Activated CD8-positive, alpha-beta memory T cell treated with anti-CD3 and anti-CD28 coated beads for 1 hour (primary cell): ENCODE results near the gene MME.

ENCODE experiments used
- DNase-seq, 2 donors: peaks; one replicate each; pipeline ENCODE4 v3.0.0-alpha.2; 2020; ENCODE audit warnings: low read depth in 1 of 2; ENCODE audit errors: extremely low read depth in 1 of 2

Gene MME

DNA sequence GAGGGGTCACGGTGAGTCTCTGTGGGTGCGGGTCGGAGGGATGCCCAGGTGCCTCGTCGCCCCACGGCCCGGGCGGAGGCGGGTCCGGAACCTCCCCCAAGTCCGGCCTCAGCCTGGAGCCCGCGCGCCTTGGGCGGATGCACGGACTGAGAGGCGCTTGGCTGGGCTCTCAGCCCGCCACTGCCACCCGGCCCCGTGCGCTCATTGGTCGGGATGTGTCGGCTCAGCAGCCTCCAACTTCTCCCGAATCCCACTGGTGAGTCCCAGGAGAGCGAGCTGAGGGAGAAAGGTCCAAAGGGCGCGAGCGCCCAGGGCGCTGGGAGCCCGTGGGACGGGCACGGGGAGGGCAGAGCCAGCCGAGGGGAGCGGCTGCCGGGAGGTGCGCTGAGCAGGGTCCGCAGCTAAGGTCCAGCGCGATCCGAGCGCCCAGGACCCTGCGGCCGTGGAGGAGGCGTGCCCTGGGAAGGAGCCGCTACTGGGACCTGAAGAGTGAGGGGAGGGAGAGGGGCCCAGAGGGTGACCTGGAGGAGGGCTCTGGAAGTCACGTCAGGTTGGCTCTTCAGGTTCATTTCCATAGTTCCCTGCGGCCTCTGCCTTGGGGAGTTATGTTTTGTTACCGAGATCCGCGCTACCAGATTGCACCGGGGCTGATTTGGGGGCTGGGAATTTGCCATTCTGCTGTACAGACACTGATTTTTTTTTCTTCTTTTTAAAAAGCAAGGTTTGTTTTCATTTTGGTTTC lies at the start of gene MME:
TSS of gene MME (plus strand) at position 574 of the 742 bp plus-strand sequence. CDS start 3,849 bp downstream, outside the sequence.
- DNase-seq = no peak

DNA sequence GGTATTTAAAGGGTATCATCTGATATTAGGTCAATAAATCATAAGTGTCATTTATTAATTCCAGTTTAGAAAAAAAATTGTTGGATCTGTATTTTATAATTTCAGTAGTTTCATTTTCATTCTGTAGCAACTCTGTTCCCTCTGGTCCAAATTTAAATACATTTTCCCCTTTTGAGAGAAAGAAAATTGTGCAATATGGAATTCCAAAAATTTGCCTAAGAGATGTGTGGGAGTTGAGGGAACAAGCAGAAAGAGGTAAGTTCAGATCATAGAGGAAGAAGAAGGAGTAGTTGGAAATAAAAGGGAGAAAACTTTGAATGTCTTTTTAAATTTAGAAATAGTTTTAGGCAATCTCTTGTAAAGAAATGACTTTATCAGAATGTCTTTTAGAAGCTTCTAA lies 48.9 kb upstream of the MME start:
- no peak for DNase-seq

DNA sequence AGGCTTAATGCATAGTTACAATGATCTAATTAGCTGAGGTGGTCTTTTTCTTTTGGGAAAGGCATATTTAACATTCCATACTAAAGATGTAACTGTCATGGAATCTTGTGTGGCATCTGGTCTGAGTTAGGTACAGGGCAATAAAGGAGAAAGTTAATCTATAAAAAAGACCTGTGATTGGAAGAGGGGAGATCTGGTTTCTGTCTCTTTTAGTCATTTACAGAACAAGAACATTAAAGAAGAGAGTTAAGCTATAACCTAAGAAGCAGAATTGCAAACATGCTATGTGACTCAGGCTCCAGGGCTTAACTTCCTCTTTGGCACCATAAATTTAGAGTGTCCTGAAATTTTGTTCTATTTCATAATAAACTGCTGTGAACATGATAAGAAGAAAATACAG lies 47.2 kb upstream of the MME start:
- DNase-seq = no peak

DNA sequence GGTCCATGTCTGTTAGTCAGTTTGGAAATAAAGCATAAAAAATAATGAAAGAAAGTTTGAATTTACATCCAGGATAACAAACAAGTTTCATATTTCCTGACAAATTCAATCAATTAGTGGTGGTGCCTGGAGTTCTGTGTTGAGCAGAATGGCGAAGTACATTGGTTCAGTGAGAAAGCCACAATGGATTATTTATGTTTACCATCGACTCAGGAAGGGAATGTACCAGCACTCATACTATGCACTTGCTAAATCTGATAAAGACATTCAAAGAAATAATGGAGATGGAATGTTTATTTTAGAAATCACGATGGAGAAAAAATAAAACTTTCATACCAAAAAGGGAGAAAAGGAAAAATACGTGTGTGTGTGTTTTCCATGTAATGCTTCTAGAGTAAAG lies 45.3 kb upstream of the MME start:
- no peak for DNase-seq

DNA sequence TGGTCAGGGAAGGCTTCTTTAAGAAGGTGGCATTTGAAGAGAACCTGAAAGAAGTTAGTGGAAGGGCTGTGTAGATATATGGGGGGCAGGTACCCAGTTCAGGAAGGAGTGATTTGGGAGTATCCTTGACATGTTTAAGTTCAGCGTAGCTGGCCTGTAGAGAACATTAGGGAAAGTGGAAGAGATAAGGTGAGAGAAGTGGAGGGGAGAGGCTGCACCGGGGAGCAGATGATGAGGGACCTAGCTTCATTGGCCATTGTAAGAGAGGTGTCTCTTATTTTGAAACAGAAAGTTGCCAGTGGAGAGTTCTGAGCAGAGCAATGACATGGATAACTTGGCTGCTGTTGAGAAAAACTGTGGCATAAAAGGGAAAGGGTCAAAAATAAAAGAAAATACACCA lies 44.6 kb upstream of the MME start:
- DNase-seq = no peak

DNA sequence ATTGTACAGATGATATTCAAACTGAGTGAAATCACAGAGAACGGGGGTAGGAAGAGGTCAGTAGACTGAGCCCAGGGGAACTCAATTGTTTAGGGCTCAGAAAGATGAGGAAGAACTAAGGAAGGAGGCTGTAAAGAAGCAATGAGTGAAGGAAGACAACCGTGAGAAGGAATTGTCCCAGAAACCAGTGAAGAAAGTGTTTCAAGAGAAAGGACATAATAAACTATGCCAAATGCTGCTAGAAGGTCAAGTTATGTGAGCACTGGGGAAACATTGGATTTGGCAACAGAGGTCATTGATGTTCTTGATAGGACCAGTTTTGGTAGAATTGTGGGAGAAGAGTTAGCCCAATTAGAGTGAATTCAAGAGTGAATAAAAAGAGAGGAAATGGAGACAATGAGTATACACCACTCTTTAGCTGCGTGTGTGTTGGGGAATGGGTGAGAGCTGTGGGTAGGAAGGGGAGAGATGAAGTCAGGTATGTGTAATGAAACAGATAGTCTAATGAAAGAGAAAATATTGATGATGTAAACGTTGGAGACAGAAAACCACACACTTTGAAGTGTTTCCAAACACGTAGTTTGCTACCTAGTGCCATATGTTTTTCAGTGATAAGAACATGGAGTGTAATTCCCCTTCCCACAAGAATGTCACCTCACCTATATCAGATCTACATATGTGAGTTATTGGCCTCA lies 42.5 kb upstream of the MME start:
- DNase-seq = no peak

DNA sequence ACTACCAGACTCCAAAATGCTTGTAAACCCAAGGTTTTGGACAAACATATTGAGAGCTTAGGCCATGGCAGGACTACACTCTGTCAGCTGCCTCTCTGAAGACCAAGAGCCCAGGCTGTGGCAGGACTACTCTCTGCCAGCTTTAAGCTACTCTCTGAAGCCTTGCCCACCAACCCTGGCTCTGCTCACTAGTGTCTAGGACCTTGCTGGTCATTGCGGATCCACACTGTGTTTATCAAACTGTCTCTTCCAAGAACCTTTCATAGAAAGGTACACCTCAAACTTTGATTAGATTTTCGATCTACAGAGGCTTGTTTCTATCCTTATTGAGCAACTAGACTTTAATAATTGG lies 41.9 kb upstream of the MME start:
- no peak for DNase-seq

DNA sequence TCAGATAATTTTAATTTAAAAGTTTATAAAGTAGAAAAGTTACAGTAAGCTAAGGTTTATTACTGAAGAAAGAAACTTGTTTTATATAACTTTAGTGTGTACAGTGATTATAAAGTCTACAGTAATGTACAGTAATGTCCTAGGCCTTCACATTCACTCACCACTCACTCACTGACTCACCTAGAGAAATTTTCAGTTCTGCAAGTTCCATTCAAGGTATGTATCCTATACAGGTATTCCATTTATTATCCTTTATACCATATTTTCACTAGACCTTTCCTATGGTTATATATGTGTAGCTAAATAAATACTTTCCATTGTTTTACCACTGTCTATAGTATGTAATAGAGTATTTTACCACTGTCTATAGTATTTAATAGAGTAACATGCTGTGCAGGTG lies 33.2 kb upstream of the MME start:
- DNase-seq = no peak

DNA sequence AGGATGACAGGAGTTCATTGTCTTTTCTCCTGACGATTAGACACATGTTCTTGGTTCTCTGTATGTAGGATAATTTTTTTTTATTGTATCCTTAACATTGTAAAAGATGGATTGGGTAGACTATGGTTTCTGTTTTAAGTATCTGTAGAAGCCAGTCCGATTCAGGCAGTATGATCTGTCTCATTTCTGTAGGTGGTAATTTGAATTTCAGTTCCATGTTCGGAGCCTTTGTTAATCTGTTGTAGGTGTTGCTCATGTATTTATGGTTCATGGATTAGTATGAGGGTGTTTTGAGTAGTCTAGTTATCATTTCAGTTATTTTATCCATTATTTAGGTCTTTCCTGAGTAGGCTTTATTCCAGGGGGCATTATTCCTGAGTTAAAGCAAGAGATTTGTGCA lies 32.4 kb upstream of the MME start:
- no peak for DNase-seq

DNA sequence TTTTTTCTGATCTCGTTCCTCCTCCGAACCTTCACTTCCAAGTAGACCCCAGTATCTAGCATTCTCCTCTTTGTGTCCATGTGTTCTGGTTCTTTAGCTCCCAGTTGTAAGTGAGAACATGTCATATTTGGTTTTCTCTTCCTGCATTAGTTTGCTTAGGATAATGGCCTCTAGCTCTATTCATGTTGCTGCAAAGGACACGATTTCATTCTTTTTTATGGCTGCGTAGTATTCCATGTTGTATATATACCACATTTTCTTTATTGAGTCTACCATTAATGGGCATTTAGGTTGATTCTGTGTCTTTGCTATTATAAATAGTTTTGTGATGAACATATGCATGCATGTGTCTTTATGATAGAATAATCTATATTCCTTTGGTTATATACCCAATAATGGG lies 30.2 kb upstream of the MME start:
- DNase-seq = no peak

DNA sequence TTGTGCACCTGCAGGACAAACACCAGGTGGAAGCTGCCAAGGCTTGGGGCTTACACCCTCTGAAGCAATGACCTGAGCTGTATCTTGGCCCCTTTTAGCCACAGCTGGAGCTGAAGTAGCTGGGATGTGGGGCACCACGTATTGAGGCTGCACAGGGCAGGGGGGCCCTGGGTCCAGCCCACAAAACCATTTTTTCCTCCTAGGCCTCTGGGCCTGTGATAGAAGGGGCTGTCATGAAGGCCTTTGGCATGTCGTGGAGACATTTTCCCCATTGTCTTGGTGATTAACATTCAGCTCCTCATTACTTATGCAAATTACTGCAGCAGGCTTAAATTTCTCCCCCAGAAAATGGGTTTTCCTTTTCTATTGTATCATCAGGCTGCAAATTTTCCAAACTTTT lies 27.6 kb upstream of the MME start:
- no peak for DNase-seq

DNA sequence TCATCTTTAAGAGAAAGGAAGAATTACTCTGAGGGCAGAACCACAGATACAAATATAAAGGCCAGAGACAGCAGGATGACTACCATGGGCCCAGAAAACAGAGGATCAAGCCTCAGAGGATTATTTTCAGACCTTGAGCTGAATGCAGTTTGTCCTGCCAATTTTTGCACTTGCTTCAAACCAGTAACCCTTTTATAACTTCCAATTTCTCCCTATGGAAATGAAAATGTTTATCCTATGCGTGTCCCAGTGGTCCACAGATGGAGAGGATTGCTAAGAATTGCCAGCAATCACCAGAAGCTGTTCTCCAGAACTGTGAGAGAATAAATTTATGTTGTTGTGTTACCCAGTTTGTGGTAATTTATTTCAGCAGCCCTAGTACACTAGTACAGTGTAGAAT lies 26.4 kb upstream of the MME start:
- no peak for DNase-seq

DNA sequence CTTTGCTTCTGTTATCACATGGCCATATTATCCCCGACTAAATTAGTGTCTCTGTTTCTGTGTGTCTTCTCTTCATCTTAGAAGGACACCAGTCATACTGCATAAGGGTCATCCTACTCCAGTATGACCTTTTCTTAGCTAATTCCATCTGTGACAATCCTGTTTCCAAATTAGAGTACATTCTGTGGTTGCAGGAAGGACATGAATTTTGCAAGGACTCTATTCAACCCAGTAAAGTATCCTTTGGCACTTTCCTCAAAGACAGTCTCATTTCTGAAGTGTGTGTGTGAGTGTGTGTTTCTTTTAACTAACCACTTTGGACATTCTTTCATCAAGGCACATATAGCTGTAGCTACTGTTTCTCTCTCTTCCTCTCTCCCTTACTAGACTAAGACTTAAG lies 15.2 kb upstream of the MME start:
- DNase-seq = no peak

DNA sequence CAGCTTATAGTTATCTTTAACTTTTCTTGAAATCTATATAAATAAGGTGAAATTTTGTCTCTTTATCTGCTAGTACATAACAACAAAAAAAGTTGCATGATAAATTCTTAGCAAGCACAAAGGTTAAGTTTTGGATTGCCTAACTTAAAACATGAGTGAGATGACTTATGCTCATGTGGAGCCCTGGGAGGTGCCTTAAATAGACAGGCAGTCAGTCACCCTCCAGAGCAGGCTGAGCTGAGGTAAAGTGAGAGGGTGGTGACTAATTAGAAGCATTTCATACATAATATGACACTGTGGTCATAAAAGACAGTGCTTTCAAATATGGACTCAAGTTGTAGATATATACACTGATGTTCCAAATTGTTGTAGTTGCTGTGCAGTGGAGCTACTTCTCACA lies 14.6 kb upstream of the MME start:
- DNase-seq = no peak

DNA sequence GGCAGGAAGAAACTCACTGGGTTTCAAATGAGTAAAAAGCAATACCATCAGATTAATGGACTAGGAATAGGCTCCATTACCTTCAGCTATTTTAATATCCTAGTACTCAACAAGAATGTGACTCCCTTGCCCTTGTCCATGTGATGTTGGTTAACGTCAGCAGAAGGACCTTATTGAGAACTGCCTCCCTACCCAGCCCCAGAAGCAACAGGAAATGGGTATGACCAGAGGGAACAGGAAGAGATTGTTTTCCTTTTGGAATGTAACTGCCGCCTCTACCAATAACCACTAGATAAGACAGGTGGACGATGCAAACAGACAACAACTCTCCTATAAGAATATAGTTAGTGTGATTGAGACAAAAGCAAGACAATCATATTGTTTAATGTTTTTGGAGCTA lies 10.4 kb upstream of the MME start:
- DNase-seq = no peak

DNA sequence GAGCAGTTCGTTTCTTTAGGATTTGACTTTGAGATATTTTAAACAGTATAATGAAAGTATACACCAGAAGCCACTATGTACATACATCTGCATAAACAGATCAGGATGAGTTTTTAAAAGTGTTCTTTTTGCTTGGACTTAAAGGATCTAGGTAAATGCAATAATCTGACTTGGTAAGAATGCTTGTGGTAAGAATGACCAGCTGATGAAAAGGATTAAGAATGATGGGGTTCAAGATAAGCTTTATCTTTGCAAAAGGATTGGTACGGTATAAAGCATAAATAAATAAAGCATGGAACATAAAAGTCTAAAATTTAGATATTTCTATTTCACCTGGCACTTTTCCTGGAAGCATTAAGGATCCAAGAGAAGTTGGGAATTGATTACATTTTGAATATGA lies 9.8 kb upstream of the MME start:
- no peak for DNase-seq

DNA sequence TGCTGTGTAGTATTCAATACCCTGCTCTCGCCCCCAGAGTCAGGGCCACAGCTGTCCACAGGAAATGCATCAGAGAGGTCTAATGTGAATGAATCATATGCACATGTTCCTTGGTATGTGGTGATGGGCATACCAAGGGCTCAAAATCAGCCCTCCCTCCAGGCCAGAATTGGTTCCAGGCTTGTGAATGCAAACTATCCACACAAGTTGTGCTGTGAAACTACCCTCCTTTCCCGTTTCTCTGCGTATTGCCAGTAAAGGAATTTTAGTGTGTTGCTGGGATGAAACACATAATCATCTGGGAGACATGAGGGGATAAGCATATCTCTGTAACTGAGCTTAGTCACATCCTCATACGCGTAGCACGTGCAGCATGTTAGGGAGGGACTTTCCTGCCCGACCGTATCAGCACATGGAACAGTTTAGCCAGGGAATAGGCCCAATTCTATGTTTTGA lies 9.2 kb upstream of the MME start:
- DNase-seq = no peak

DNA sequence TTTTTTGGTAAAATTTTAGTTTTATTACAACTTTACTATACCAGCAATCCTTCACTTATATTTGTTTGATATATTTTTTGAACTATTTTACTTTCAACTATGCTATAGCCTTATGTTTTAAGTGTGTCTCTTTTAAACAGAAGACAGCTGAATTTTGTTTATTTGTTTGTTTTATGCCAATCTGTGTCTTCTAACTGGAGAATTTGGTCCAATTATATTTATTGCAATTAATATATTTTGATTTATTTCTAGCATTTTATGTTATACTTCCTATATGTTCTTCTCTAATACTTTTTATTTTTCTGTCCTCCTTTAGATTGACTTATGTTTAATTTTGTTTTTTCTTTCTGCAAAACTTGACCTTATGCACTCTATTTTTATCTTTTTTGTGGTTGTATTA lies 4.9 kb upstream of the MME start:
- DNase-seq = no peak

DNA sequence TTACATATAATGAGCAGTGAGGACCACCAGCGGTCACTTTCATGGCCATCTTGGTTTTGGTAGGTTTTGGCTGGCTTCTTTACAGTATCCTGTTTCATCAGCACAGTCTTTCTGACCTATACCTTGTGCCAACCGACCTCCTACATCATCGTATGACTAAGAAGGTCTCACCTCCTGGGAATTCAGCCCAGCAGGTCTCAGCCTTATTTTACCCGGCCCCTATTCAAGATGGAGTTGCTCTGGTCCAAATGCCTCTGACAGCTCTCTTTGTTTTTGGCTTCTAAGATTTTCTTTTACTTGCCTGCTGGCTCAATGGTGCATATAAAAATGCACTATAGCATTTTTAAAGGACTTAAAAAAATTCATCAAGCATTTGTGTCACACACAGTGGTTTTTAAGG lies 3.2 kb upstream of the MME start:
- no peak for DNase-seq

DNA sequence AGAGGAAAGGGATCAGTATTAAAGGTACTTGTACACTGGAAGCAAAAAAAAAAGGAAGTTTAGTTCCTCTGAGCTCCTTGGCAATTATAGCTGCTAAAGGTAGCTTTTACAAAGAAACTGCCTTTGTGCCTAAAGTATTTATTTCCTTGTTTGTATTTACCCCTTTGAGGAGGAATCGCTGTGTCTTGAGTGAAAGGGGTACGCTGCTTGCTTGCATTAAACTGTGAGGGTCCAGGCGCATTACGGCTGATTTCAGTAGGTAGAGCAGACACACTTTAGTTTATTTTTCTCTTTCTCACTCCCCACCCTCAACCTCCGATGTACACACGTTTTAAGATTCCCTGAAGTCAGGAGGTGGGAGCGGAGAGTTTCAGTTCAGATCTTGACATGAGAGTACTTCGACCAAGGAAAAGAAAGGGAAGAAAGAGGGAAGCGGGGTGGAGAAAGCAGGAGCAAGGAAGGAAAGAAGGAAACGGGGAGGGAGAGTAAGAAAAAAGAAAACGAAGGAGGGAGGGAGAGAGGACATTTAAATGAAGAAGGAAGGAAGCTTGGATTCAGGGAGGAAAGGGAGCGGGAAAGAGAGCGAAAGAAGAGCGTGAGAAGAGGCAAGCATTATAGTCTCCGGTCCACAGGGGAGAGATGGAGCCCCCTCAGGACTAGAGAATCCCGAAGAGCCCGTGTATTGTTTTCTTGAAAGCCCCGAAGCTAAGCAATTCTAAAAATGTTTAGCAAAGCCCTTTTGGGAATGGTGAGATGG lies 1.2 kb upstream of the MME start:
- no peak for DNase-seq

DNA sequence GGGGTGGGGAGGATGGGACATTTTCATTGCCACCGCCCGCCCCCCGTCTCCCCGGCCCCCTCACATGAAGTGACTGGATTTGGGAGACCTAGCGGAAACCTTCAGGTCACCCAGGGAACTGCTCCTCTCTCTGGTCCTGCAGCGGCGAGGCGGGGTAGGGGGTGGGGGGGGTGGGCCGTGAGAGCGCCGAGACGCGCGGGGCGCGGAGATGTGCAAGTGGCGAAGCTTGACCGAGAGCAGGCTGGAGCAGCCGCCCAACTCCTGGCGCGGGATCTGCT lies 712 bp upstream of the MME start:
- no peak for DNase-seq

DNA sequence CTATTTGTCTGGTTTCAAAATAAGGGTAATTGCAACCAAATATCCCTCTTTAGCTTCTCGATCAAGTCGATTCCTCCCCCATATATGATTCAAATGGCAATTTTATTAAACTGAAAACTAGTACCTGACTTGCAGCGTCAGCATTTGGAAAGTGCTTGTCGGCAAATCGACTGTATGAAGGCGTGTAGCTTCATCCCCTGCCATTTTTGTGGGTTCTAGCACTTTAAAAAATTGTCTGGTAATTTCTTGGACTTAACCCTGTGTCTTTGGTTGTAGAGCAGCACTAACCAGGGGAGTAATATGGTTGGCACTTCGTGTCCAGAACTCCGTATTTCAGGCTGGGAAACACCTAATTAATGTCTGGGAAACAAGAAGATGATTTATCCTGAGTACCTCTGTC lies 573 bp downstream of the MME start:
- no peak for DNase-seq
